Muscle layer of duodenum (tissue), 2 donors: ENCODE data around the gene SLC8B1.

ENCODE experiments used
- H3K27ac ChIP-seq: one replicate; pipeline ENCODE4 v1.7.0; 2013; ENCODE audit warnings: mild to moderate bottlenecking, low read length
- H3K27me3 ChIP-seq: one replicate; pipeline ENCODE4 v1.7.0; 2013; ENCODE audit warnings: low read depth, mild to moderate bottlenecking, control low read depth, low read length
- H3K36me3 ChIP-seq, 2 donors: one replicate each; pipeline ENCODE4 v1.7.0; 2013; ENCODE audit warnings: low read length in 2 of 2, control low read depth in 1 of 2, mild to moderate bottlenecking in 1 of 2; ENCODE audit not compliant: insufficient read depth in 2 of 2, control insufficient read depth in 1 of 2
- H3K4me1 ChIP-seq, 2 donors: one replicate each; pipeline ENCODE4 v1.7.0; 2013; ENCODE audit warnings: low read length in 2 of 2, mild to moderate bottlenecking in 2 of 2, control low read depth in 1 of 2, moderate library complexity in 1 of 2; ENCODE audit not compliant: insufficient read depth in 2 of 2, control insufficient read depth in 1 of 2
- H3K4me3 ChIP-seq, 2 donors: one replicate each; pipeline ENCODE4 v1.7.0; 2013; ENCODE audit warnings: low read length in 2 of 2, low read depth in 1 of 2, mild to moderate bottlenecking in 1 of 2
- H3K9me3 ChIP-seq, 2 donors: one replicate each; pipeline ENCODE4 v1.7.0; 2013; ENCODE audit warnings: low read length in 2 of 2, control low read depth in 1 of 2, mild to moderate bottlenecking in 1 of 2; ENCODE audit not compliant: control insufficient read depth in 1 of 2
- donor health status: healthy.

SLC8B1 gene

GRCh38 chr12:113330505-113330904 is 4.4 kb downstream of the SLC8B1 start:
- H3K36me3 ChIP-seq: peaks cover 4 to 21% of the 10 kb centered on the region in 2 donors
- H3K9me3 ChIP-seq: no peaks in the 10 kb centered on the region
- H3K4me3 ChIP-seq: no peak overlapping the region
- H3K4me1 ChIP-seq: peaks cover 0 to 26% of the 10 kb centered on the region in 2 donors
- H3K27me3 ChIP-seq: no peaks in the 10 kb centered on the region
- no peak overlapping the region for H3K27ac ChIP-seq

- no peak overlapping the region for H3K4me3 ChIP-seq
- peaks cover 4 to 21% of the 10 kb centered on the region in 2 donors for H3K36me3 ChIP-seq
- H3K4me1 ChIP-seq: peaks cover 0 to 26% of the 10 kb centered on the region in 2 donors
- no peak overlapping the region for H3K27ac ChIP-seq
- H3K9me3 ChIP-seq: no peaks in the 10 kb centered on the region
- H3K27me3 ChIP-seq: no peaks in the 10 kb centered on the region
These were observed 5.0 kb downstream of the SLC8B1 start for GRCh38 chr12:113329791-113330417.

- no peak overlapping the region for H3K27ac ChIP-seq
- peaks cover 4 to 21% of the 10 kb centered on the region in 2 donors for H3K36me3 ChIP-seq
- H3K4me1 ChIP-seq: peaks cover 0 to 26% of the 10 kb centered on the region in 2 donors
- H3K4me3 ChIP-seq: no peak overlapping the region
- H3K27me3 ChIP-seq: no peaks in the 10 kb centered on the region
- no peaks in the 10 kb centered on the region for H3K9me3 ChIP-seq
These were observed 5.7 kb downstream of the SLC8B1 start for GRCh38 chr12:113329022-113329790.

- Histone ChIP-seq H3K36me3 (peaks cover 4 to 21% of the 10 kb centered on the region in 2 donors), H3K27ac (no peak overlapping the region), H3K9me3 (no peaks in the 10 kb centered on the region), H3K4me1 (peaks cover 0 to 18% of the 10 kb centered on the region in 2 donors), H3K4me3 (no peak overlapping the region), H3K27me3 (no peaks in the 10 kb centered on the region)
These were observed 6.5 kb downstream of the SLC8B1 start for GRCh38 chr12:113328368-113328889.

GRCh38 chr12:113326775-113327395 is 8.0 kb downstream of the SLC8B1 start:
- Histone ChIP-seq H3K4me3 (no peak overlapping the region), H3K27ac (peak overlapping the region; percentile 8), H3K4me1 (peaks cover 0 to 6% of the 10 kb centered on the region in 2 donors), H3K27me3 (no peaks in the 10 kb centered on the region), H3K36me3 (peaks cover 4 to 18% of the 10 kb centered on the region in 2 donors), H3K9me3 (no peaks in the 10 kb centered on the region)

- Histone ChIP-seq H3K27ac (no peak overlapping the region), H3K27me3 (no peaks in the 10 kb centered on the region), H3K36me3 (peaks cover 6 to 17% of the 10 kb centered on the region in 2 donors)
These were observed 9.0 kb downstream of the SLC8B1 start for GRCh38 chr12:113325916-113326315.

GRCh38 chr12:113322343-113322742 is 12.6 kb downstream of the SLC8B1 start:
- H3K36me3 ChIP-seq: peaks cover 26 to 36% of the 10 kb centered on the region in 2 donors
- no peak overlapping the region for H3K4me3 ChIP-seq
- peaks cover 0 to 3% of the 10 kb centered on the region in 2 donors for H3K9me3 ChIP-seq
- H3K27ac ChIP-seq: no peak overlapping the region
- peaks cover 0 to 6% of the 10 kb centered on the region in 2 donors for H3K4me1 ChIP-seq
- no peaks in the 10 kb centered on the region for H3K27me3 ChIP-seq

More at GRCh38 chr12:113325916-113326315, 9.0 kb downstream of the SLC8B1 start:
- no peak overlapping the region for H3K4me3 ChIP-seq
- peaks cover 0 to 3% of the 10 kb centered on the region in 2 donors for H3K9me3 ChIP-seq
- H3K4me1 ChIP-seq: peaks cover 0 to 6% of the 10 kb centered on the region in 2 donors

GRCh38 chr12:113320401-113320800 is 14.5 kb downstream of the SLC8B1 start:
- no peak overlapping the region for H3K4me3 ChIP-seq
- peaks cover 29 to 49% of the 10 kb centered on the region in 2 donors for H3K36me3 ChIP-seq
- H3K9me3 ChIP-seq: peaks cover 0 to 3% of the 10 kb centered on the region in 2 donors
- H3K27me3 ChIP-seq: no peaks in the 10 kb centered on the region
- H3K27ac ChIP-seq: no peak overlapping the region
- no peaks in the 10 kb centered on the region for H3K4me1 ChIP-seq

GRCh38 chr12:113318900-113319628 is 15.8 kb downstream of the SLC8B1 start:
- H3K4me1 ChIP-seq: no peaks in the 10 kb centered on the region
- H3K4me3 ChIP-seq: no peak overlapping the region
- no peaks in the 10 kb centered on the region for H3K27me3 ChIP-seq
- no peak overlapping the region for H3K27ac ChIP-seq
- peaks cover 0 to 3% of the 10 kb centered on the region in 2 donors for H3K9me3 ChIP-seq
- peaks cover 41 to 57% of the 10 kb centered on the region in 2 donors for H3K36me3 ChIP-seq

GRCh38 chr12:113318046-113318656 is 16.8 kb downstream of the SLC8B1 start:
- Histone ChIP-seq H3K4me1 (no peaks in the 10 kb centered on the region), H3K4me3 (no peak overlapping the region), H3K36me3 (peaks cover 42 to 58% of the 10 kb centered on the region in 2 donors), H3K9me3 (peaks cover 0 to 3% of the 10 kb centered on the region in 2 donors), H3K27me3 (no peaks in the 10 kb centered on the region), H3K27ac (no peak overlapping the region)
